Medulla oblongata (tissue), 1 donor: ENCODE measurements around the gene TMEM234.
"Not testable (repeated sequence)": the region's sequence is repeated elsewhere in the genome, so short reads cannot be mapped to it uniquely, and the experiment has no call there.

Experiments
- DNase-seq: peaks from one replicate; pipeline ENCODE4 v3.0.0-alpha.2; 2015; ENCODE audit errors: extremely low spot score

TMEM234 gene

DNA sequence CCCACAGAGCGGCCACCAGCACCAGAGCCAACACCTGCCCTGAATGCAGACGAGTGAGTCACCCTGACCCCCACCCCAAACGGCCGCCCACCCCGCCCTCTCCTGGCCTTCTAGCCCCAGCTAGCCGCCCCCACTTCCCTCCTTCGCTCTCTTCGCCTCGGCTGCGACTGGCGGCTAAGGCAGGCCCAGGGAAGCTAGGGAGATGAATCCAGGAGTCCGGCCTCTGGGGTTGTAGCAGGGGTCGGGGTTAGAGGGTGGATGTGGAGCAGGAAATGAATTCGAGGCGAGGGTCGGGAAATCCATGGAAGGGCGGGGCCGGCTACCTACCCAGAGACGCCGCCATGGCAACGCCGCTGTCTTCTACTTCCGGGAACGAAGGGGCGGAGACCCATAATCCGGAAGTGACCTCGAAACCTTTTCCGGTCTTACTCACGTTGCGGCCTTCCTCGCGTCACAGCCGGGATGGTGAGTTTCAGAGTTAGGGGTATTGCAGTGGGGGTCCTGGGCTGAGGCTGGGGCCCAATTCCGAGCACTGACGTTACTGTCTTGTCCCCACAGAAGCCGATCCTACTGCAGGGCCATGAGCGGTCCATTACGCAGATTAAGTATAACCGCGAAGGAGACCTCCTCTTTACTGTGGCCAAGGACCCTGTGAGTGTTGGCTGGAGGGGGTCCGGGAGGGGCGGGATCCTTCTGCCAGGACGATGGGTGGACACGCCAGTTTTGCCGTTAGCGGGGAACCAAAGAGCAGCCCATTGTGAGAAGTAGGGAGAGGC lies at the start of gene TMEM234, which contains the start of gene EIF3I:
TSS of gene TMEM234 (minus strand) at position 374 of the 776 bp plus-strand sequence. CDS start at position 343, 31 bp downstream.
TSS of gene EIF3I (plus strand) at position 428 of the 776 bp plus-strand sequence. CDS start at position 463, 35 bp downstream.
- DNase-seq: peak; percentile 96

DNA sequence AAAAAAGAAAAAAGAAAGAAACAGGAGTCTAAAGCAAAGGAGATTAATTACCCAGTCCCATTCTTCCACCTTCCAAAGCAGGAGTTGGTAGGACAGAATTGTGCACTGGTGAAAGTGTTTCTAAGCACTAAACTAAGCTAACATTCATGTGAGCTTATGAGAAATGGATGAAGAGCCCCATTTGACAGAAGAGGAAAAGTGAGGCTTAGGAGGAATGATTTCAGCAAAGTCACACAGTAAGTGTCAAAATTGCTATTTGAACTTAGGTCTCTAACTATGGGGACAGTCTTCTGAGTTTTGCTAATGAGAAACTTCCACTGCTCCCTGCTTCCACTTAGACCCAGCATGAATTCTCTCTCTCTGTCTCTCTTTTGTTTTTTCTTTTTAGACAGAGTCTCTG lies 47.6 kb upstream of the TMEM234 start:
- no peak for DNase-seq

DNA sequence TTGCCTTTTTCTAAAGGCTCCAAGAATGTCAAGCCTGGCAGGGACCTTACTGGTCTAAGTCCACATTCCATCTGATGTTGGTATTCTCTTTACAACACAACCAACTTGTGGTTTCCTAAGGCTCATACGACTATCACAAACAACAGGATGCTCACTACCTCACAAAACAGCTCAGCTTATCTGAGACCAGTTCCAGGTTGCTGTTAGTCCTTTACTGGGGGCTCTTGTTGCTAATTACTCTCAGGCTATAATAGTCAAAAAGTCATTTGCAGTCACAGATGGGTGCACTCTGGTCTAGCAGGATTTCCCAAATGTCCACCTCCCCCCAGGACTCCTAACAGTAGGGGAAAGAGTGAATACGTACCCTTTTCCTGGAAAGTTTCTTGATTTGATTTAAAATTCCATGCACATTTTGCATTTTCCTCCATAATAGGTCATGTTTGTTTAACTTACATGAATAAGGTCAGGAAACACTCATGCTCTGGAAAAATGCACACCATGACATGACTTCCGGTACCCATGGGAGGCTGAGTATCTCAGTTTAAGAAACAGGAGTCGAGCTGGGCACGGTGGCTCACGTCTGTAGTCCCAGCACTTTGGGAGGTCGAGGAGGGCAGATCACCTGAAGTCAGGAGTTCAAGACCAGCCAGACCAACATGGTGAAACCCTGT lies 44.9 kb upstream of the TMEM234 start:
- no peak for DNase-seq

- DNase-seq: no peak
These were observed 43.7 kb upstream of the TMEM234 start for GRCh38 chr1:32265846-32266245.

DNA sequence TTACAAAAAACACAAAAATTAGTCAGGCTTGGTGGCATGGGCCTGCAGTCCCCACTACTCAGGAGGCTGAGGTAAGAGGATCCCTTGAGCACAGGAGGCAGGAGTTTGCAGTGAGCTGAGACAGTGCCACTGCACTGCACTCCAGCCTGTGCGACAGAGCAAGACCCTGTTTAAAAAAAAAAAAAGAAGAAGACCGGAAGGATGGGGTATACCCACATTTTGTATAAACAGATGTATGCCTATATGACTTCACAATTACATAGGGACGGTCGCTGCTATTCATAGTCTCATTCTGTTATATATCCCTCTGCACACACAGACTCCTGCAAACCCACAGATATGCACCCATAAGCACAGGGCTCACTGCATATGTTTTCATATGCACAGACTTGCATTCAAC lies 41.6 kb upstream of the TMEM234 start:
- DNase-seq: no peak

DNA sequence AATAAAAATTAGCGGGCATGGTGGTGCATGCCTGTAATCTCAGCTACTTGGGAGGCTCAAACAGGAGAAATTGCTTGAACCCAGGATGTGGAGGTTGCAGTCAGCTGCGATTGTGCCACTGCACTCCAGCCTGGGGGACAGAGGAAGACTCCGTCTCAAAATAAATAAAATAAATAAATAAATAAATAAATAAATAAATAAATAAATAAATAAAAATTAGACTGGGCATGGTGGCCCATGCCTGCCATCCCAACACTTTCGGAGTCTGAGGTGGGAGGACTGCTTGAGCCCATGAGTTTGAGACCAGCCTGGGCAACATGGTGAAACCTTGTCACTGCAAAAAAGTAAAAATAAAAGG lies 41.1 kb upstream of the TMEM234 start:
- not testable (repeated sequence) for DNase-seq

- no peak for DNase-seq
These were observed 35.0 kb upstream of the TMEM234 start for GRCh38 chr1:32257227-32257508.

- no peak for DNase-seq
These were observed 34.5 kb upstream of the TMEM234 start for GRCh38 chr1:32256473-32257226.

GRCh38 chr1:32255072-32256071 lies 33.2 kb upstream of the TMEM234 start:
- DNase-seq: no peak

GRCh38 chr1:32250893-32251716 lies 29.0 kb upstream of the TMEM234 start, which contains the start of gene LCK:
Gene LCK (plus strand): TSS chr1:32251265. CDS start chr1:32274330, 23,065 bp downstream.
- no peak for DNase-seq

GRCh38 chr1:32249831-32250525 lies 27.8 kb upstream of the TMEM234 start:
- no peak for DNase-seq

- no peak for DNase-seq
These were observed 26.1 kb upstream of the TMEM234 start for GRCh38 chr1:32247983-32248889.

- DNase-seq: no peak
These were observed 25.3 kb upstream of the TMEM234 start for GRCh38 chr1:32247452-32247851.

- DNase-seq: no peak
These were observed 24.7 kb upstream of the TMEM234 start, which contains the start of gene FAM167B for GRCh38 chr1:32246888-32247273. Gene FAM167B (plus strand): TSS chr1:32247222. CDS start chr1:32247422, 200 bp downstream.

DNA sequence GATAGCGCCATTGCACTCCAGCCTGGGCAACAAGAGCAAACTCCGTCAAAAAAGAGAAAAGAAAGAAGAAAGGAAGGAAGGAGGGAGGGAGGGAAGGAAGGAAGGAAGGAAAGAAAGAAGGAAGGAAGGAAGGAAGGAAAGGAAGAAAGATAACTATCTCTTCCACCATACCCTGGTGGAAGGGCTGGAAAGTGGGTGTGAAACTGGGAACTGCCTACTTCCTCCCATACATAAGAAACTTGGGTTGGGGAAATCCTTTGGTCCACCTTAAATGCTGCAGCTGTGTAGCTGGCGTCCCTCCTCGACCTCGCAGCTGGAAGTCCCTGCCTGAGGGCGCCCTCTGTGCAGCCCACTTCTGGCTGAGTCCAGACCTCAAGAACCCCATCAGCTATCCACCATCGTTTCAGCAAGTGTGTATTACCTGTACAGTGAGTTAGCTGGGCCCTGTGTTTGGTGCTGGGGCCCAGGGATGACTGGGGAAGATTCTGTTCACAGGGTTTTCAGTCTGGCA lies 20.2 kb upstream of the TMEM234 start:
- DNase-seq: peak; percentile 70

DNA sequence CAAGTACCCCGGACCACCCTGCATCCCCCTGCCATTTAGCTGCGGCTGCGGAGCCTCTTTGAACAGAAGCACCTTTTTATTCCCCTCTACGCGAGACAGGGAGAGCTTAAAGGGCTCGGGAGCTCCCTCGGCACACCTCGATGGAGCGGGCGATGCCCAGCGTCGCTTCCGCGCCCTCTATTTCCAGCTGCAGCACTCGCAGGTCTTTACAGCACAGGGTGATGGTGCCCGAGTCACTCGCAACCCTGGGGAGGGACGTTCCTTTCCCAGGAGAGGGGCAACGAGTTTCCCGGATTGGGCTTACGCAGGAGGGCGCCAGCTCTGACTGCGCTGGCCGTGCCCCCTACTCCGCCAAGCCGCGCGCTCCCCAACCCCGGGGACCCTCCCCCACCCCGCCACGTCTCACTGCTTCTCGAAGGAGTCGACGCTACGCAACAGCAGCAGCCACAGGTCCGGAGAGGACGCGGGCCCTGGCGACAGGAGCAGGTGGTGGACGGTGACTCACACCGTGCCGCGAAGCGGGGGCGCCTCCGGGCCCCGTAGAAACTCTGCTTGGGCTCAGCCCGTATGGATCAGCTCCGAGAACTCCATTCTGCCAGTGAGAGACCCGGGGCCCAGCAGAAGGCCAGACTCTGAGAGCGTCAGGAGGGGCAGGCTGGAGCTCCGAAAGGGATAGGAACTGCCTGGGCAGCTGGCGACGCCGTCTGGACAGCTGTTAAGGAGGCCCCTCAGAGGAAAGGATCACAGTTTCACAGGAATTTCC lies 19.0 kb upstream of the TMEM234 start:
- peak; percentile 45 for DNase-seq

DNA sequence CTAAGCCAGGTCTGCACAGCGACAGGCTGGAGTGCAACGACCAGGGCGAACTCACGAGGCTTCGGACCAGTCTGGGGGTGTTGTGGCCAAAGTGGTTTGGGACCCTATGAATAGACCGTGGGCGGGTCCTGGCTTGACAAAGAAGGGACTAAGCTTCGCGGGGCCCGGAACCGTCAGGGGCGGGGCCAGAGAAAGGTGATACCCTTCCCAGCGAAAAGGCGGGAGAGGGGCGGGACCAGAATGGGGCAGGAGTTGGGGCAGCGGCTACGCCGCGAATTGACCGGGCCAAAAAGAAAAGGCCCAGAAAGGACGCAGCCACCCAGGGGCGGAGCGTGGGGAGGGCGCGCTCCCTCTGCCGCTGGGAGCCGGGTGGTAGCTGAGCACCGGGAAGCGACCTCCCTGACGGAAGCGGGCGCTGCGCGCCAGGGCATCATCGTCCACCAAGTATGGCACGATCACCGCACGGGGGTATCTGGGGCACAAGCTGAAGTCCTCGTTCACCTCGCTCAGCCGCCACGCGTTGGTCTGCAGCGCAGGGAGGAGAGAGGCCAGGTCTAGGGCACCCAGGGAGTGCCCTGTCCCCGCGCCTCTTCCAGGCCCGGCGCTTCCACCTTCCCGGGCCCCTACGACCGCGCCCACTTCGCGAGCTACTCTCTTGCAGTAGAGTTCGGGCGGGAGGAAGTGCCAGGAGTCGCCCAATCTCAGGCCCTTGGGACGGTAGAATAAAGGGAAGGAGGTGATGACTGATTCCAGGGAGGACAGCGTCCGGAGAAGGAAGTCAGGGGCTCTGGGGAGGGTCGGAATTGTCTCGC lies 18.2 kb upstream of the TMEM234 start:
- DNase-seq: peak; percentile 53
